Ovary (tissue), 3 donors: ENCODE results near the gene DYNC1LI2.

Source experiments
- EP300 ChIP-seq: sonication (generic); formaldehyde crosslinking; IDR thresholded peaks from one replicate; pipeline ENCODE4 v1.6.1; 2017; ENCODE audit warnings: antibody characterized with exemption
- POLR2A ChIP-seq: fragments of 450-650 bp; IDR thresholded peaks from one replicate; pipeline ENCODE4 v1.6.1; 2017; ENCODE audit warnings: antibody characterized with exemption, mild to moderate bottlenecking, moderate library complexity
- TF ChIP-seq, protein P1 (sequence below), 3 donors: fragments of 450-650 bp in 2 of 3; fragments of 200-600 bp in 1 of 3; IDR thresholded peaks; one replicate each; pipeline versions ENCODE4 v1.5.1 to v1.8.0; 2016 to 2022; ENCODE audit warnings: antibody characterized with exemption in 3 of 3, mild to moderate bottlenecking in 1 of 3
- donor health status: DM: no; HTN: no; CAD: no.

- TF ChIP-seq, protein P1, sequence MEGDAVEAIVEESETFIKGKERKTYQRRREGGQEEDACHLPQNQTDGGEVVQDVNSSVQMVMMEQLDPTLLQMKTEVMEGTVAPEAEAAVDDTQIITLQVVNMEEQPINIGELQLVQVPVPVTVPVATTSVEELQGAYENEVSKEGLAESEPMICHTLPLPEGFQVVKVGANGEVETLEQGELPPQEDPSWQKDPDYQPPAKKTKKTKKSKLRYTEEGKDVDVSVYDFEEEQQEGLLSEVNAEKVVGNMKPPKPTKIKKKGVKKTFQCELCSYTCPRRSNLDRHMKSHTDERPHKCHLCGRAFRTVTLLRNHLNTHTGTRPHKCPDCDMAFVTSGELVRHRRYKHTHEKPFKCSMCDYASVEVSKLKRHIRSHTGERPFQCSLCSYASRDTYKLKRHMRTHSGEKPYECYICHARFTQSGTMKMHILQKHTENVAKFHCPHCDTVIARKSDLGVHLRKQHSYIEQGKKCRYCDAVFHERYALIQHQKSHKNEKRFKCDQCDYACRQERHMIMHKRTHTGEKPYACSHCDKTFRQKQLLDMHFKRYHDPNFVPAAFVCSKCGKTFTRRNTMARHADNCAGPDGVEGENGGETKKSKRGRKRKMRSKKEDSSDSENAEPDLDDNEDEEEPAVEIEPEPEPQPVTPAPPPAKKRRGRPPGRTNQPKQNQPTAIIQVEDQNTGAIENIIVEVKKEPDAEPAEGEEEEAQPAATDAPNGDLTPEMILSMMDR (IDR thresholded peaks at IDR 0.05) = no peak
- no peak for TF ChIP-seq POLR2A
- TF ChIP-seq EP300 = no peak
These were observed 60.2 kb downstream of the DYNC1LI2 start for GRCh38 chr16:66691234-66691633.
